OCI-LY7 (cell line): ENCODE measurements around the gene FAM241A. TPM values are rescaled to one million over a fixed set of nuclear protein-coding genes. Genes with fewer than 3 reads are reported as not detected.

Source experiments
- BruUV-seq: library from RNA; stranded (reverse); fragments of 400-500 nt; replicated peaks from 2 replicates; lab custom pipeline; 2021; lab: Mats Ljungman, UMichigan
- CTCF ChIA-PET: fragments of 300-600 bp; sonication (Branson Sonifier 250); formaldehyde crosslinking; loops from one replicate; lab custom pipeline; 2022; ENCODE audit warnings: antibody characterized with exemption; ENCODE audit not compliant: unreplicated experiment; lab: Charles Lee
- POLR2A ChIA-PET: fragments of 300-600 bp; sonication (Branson Sonifier 250); formaldehyde crosslinking; loops from one replicate; lab custom pipeline; 2022; ENCODE audit warnings: antibody characterized with exemption; lab: Charles Lee
- DNase-seq: peaks from one replicate; pipeline ENCODE4 v3.0.0-alpha.2; 2015; ENCODE audit warnings: low spot score
- H2AFZ ChIP-seq: fragments of 200-600 bp; sonication (generic), shearing (Covaris generic); 2 replicates; pipeline ENCODE4 v1.6.1; 2014; ENCODE audit warnings: mild to moderate bottlenecking, antibody characterized with exemption, low read length, moderate library complexity
- H3K27ac ChIP-seq: fragments of 200-600 bp; sonication (generic); 2 replicates; pipeline ENCODE4 v1.5.1; 2014; ENCODE audit warnings: mixed run types, low read depth, mild to moderate bottlenecking, moderate library complexity, low read length, inconsistent platforms; ENCODE audit not compliant: poor library complexity, severe bottlenecking
- H3K36me3 ChIP-seq: fragments of 200-600 bp; sonication (generic); 2 replicates; pipeline ENCODE4 v1.6.1; 2014; ENCODE audit warnings: mild to moderate bottlenecking, antibody characterized with exemption, low read length, moderate library complexity, mixed read lengths; ENCODE audit not compliant: insufficient read depth
- H3K4me1 ChIP-seq: fragments of 200-600 bp; sonication (generic); 2 replicates; pipeline ENCODE4 v1.5.1; 2014; ENCODE audit warnings: mild to moderate bottlenecking, low read length; ENCODE audit not compliant: insufficient read depth, poor library complexity, severe bottlenecking
- H3K4me2 ChIP-seq: fragments of 200-600 bp; sonication (generic); 2 replicates; pipeline ENCODE4 v1.6.1; 2014; ENCODE audit warnings: mild to moderate bottlenecking, low read length
- H3K4me3 ChIP-seq: fragments of 200-600 bp; sonication (generic); 2 replicates; pipeline ENCODE4 v1.5.1; 2014; ENCODE audit warnings: mild to moderate bottlenecking, low read depth, low read length; ENCODE audit not compliant: poor library complexity, severe bottlenecking
- H3K79me2 ChIP-seq: fragments of 200-600 bp; sonication (generic); 2 replicates; pipeline ENCODE4 v1.6.1; 2016; ENCODE audit warnings: low read depth, mild to moderate bottlenecking, low read length, moderate library complexity, mixed read lengths; ENCODE audit not compliant: insufficient read depth
- H3K9me2 ChIP-seq: fragments of 200-600 bp; sonication (generic); 2 replicates; pipeline ENCODE4 v1.6.1; 2016; ENCODE audit warnings: mild to moderate bottlenecking, low read length, mixed read lengths; ENCODE audit not compliant: insufficient read depth
- H3K9me3 ChIP-seq: fragments of 200-600 bp; sonication (generic); 2 replicates; pipeline ENCODE4 v1.6.1; 2014; ENCODE audit warnings: mild to moderate bottlenecking, mixed run types, low read length, mixed read lengths
- H4K20me1 ChIP-seq: fragments of 200-600 bp; sonication (generic); 2 replicates; pipeline ENCODE4 v1.6.1; 2014; ENCODE audit warnings: mild to moderate bottlenecking, antibody characterized with exemption, low read length, moderate library complexity, mixed read lengths; ENCODE audit not compliant: insufficient read depth
- CTCF ChIP-seq: fragments of 200-600 bp; sonication (generic); conservative IDR thresholded peaks from 2 replicates; pipeline ENCODE4 v1.5.1; 2014; ENCODE audit warnings: mild to moderate bottlenecking, antibody characterized with exemption, low read length, moderate library complexity, mixed read lengths
- EZH2phosphoT487 ChIP-seq: fragments of 200-600 bp; sonication (generic); IDR thresholded peaks from 2 replicates; pipeline ENCODE4 v1.6.1; 2018; ENCODE audit warnings: low read depth, borderline replicate concordance, mild to moderate bottlenecking, mixed run types, antibody characterized with exemption, low read length, moderate library complexity, mixed read lengths
- intact Hi-C: fragments of 100-400 bp; cut with micrococcal nuclease; formaldehyde crosslinking; loops from one replicate; pipeline ENCODE4 v1.10.0; 2022; ENCODE audit not compliant: unreplicated experiment
- total RNA-seq, 2 experiments: library from RNA; depleted of rRNA in 1 of 2; stranded (reverse); fragments of >200 nt in 1 of 2; shearing (Covaris generic) in 1 of 2; gene quantifications; 2 replicates each; pipeline ENCODE4 v1.2.3, GENCODE V29; 2014 to 2022

Gene FAM241A
- total RNA-seq, 2 experiments from 2014 or later: 2.5 to 9.5 TPM

GRCh38 chr4:112125416-112125815 is 19.8 kb upstream of the FAM241A start:
- no peaks in the 10 kb centered on the region for H4K20me1 ChIP-seq
- no peak overlapping the region for H3K4me2 ChIP-seq
- no peak overlapping the region for H3K27ac ChIP-seq
- H3K4me1 ChIP-seq: peaks cover 23% of the 10 kb centered on the region
- CTCF ChIA-PET: no interaction called here
- H3K36me3 ChIP-seq: no peaks in the 10 kb centered on the region
- no peaks in the 10 kb centered on the region for H3K79me2 ChIP-seq
- intact Hi-C loops: no loop called here
- H3K9me3 ChIP-seq: no peaks in the 10 kb centered on the region
- POLR2A ChIA-PET: interaction anchor here (0.7 to 3.2 kb wide), 6 partner anchors 12 to 109 kb away, joined by 3 to 8 read pairs (median 4); no protein-coding TSS in a partner anchor
- H3K9me2 ChIP-seq: no peaks in the 10 kb centered on the region
- no peak for TF ChIP-seq EZH2phosphoT487
- no peak overlapping the region for H3K4me3 ChIP-seq
- DNase-seq: no peak
- BruUV-seq: no TSS peak
- no peak overlapping the region for H2AFZ ChIP-seq

DNA sequence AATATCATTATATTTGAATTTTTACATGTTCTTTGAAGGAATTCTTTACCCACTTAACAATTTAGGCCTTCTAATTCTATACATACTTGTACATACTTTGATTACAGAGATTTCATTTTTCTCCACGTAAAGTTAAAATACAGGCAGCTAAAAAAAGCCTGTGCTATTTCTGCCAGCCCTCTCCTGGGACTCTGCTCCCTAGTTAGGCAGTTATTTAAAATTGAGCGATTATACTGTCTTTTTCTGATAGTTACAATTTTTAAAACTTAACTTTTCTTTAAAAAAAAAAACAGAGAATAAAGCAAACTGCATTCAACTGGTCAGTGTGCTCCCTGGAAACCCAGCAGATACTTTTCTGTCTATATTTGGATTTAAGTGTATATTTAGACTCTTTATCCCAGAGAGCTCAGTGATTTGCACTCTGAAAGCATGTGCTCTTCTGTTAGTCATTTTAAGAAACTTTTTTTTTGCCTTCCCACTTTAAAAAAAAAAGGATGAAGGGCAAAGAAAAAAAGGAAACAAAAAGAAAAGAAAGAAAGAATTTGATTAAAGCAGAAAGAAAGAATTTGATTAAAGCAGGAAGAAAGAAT is 18.1 kb upstream of the FAM241A start:
- Histone ChIP-seq H3K4me3 (no peak overlapping the region), H3K9me3 (no peaks in the 10 kb centered on the region), H3K27ac (no peak overlapping the region), H3K4me1 (peaks cover 23% of the 10 kb centered on the region), H3K9me2 (no peaks in the 10 kb centered on the region), H3K36me3 (no peaks in the 10 kb centered on the region), H3K4me2 (peak overlapping the region; percentile 51), H4K20me1 (no peaks in the 10 kb centered on the region), H2AFZ (peak overlapping the region; percentile 77), H3K79me2 (no peaks in the 10 kb centered on the region)
- ChIA-PET POLR2A (interaction anchor here (0.7 to 3.7 kb wide), 11 partner anchors 8 to 496 kb away, joined by 3 to 30 read pairs (median 4); no protein-coding TSS in a partner anchor), CTCF (no interaction called here)
- BruUV-seq: no TSS peak
- intact Hi-C loops: no loop called here
- DNase-seq: no peak
- no peak for TF ChIP-seq CTCF
- no peak for TF ChIP-seq EZH2phosphoT487

GRCh38 chr4:112127803-112128202 is 17.5 kb upstream of the FAM241A start:
- no peaks in the 10 kb centered on the region for H3K9me2 ChIP-seq
- no peaks in the 10 kb centered on the region for H3K79me2 ChIP-seq
- H3K4me2 ChIP-seq: peak overlapping the region; percentile 51
- TF ChIP-seq CTCF (no peak), EZH2phosphoT487 (no peak)
- intact Hi-C loops: no loop called here
- DNase-seq: no peak
- H3K27ac ChIP-seq: no peak overlapping the region
- no peaks in the 10 kb centered on the region for H4K20me1 ChIP-seq
- no peaks in the 10 kb centered on the region for H3K36me3 ChIP-seq
- H3K4me3 ChIP-seq: no peak overlapping the region
- peak overlapping the region; percentile 77 for H2AFZ ChIP-seq
- no peaks in the 10 kb centered on the region for H3K9me3 ChIP-seq
- ChIA-PET CTCF (no interaction called here), POLR2A (interaction anchor here (0.5 to 3.7 kb wide), 7 partner anchors 9 to 64 kb away, joined by 3 to 30 read pairs (median 3); no protein-coding TSS in a partner anchor)
- peaks cover 23% of the 10 kb centered on the region for H3K4me1 ChIP-seq
- no TSS peak for BruUV-seq
